ENCODE results near the gene IFT80.

DNA sequence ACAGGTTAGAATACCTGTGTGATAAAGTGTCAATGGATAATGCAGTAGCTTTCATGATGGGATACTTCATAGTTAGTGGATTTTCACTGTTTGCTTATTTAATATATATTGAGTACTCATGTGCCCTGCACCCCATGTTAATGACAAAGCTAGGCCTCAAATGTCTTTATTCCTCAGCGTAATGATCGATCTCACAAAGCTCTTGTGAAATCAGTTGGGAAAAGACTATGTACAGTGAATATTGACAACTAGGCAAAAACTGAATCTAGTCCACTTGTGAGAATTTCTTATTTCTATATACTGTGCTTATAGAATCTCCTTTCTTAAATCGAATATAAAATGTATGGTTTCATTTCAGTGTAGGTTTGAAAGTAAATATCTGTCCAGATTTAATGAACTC lies 18.3 kb upstream of the IFT80 start:
- TF ChIP-seq, protein P1, sequence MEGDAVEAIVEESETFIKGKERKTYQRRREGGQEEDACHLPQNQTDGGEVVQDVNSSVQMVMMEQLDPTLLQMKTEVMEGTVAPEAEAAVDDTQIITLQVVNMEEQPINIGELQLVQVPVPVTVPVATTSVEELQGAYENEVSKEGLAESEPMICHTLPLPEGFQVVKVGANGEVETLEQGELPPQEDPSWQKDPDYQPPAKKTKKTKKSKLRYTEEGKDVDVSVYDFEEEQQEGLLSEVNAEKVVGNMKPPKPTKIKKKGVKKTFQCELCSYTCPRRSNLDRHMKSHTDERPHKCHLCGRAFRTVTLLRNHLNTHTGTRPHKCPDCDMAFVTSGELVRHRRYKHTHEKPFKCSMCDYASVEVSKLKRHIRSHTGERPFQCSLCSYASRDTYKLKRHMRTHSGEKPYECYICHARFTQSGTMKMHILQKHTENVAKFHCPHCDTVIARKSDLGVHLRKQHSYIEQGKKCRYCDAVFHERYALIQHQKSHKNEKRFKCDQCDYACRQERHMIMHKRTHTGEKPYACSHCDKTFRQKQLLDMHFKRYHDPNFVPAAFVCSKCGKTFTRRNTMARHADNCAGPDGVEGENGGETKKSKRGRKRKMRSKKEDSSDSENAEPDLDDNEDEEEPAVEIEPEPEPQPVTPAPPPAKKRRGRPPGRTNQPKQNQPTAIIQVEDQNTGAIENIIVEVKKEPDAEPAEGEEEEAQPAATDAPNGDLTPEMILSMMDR (IDR thresholded peaks at IDR 0.05): no peak
- no peak for TF ChIP-seq POLR2A (IDR thresholded peaks at IDR 0.05)

All from adrenal gland (tissue), 5 donors.